HG02970 (cell line): ENCODE data around the gene FILIP1L.
A peak's percentile ranks its signal among the peaks of the same experiment; 100 is the strongest.

Experiments
- ATAC-seq: cut with Tn5 transposase; IDR thresholded peaks from one replicate; pipeline ENCODE4 v1.9.1; 2021; ENCODE audit warnings: mild to moderate bottlenecking, moderate library complexity, moderate number of reproducible peaks; ENCODE audit not compliant: unreplicated experiment, low FRiP score

Gene FILIP1L

GRCh38 chr3:100125161-100125938, 11.0 kb upstream of the FILIP1L start:
- no peak for ATAC-seq

- ATAC-seq = no peak
Measured at GRCh38 chr3:100124201-100124761, 10.0 kb upstream of the FILIP1L start.

- no peak for ATAC-seq
Measured at GRCh38 chr3:100123112-100123511, 8.8 kb upstream of the FILIP1L start.

GRCh38 chr3:100122321-100122720, 8.0 kb upstream of the FILIP1L start:
- ATAC-seq = no peak

- no peak for ATAC-seq
Measured at GRCh38 chr3:100120693-100121092, 6.4 kb upstream of the FILIP1L start.

GRCh38 chr3:100120012-100120411, 5.7 kb upstream of the FILIP1L start:
- ATAC-seq = no peak

- no peak for ATAC-seq
Measured at GRCh38 chr3:100117093-100117492, 2.8 kb upstream of the FILIP1L start.

- no peak for ATAC-seq
Measured at GRCh38 chr3:100113723-100114412, 433 bp downstream of the FILIP1L start.

- no peak for ATAC-seq
Measured at GRCh38 chr3:100111728-100112127, 2.6 kb downstream of the FILIP1L start.

GRCh38 chr3:100110162-100110561, 4.1 kb downstream of the FILIP1L start:
- no peak for ATAC-seq

GRCh38 chr3:100108464-100109079, 5.7 kb downstream of the FILIP1L start:
- no peak for ATAC-seq

- ATAC-seq = no peak
Measured at GRCh38 chr3:100107221-100107814, 7.0 kb downstream of the FILIP1L start.

GRCh38 chr3:100106531-100107141, 7.7 kb downstream of the FILIP1L start:
- no peak for ATAC-seq

GRCh38 chr3:100106094-100106493, 8.2 kb downstream of the FILIP1L start:
- ATAC-seq = no peak

GRCh38 chr3:100105501-100105900, 8.8 kb downstream of the FILIP1L start:
- ATAC-seq = peak; percentile 29

GRCh38 chr3:100104817-100105413, 9.4 kb downstream of the FILIP1L start:
- no peak for ATAC-seq

- peak; percentile 34 for ATAC-seq
Measured at GRCh38 chr3:100104442-100104798, 9.9 kb downstream of the FILIP1L start.

GRCh38 chr3:100103558-100104441, 10.5 kb downstream of the FILIP1L start:
- peak; percentile 69 for ATAC-seq

GRCh38 chr3:100102757-100103156, 11.5 kb downstream of the FILIP1L start:
- ATAC-seq = no peak
